Esophagus squamous epithelium (tissue), 4 donors: ENCODE data around the gene TIMP3.

ENCODE experiments used
- CTCF ChIP-seq, 6 experiments: fragments of 450-650 bp in 4 of 6; fragments of 200-600 bp in 2 of 6; sonication (generic) in 2 of 6; IDR thresholded peaks; one replicate each; pipeline ENCODE4 v1.5.1; 2016 to 2019; ENCODE audit warnings: antibody characterized with exemption in 6 of 6, mild to moderate bottlenecking in 4 of 6, moderate library complexity in 4 of 6
- POLR2A ChIP-seq, 4 donors: fragments of 450-650 bp; IDR thresholded peaks; one replicate each; pipeline ENCODE4 v1.6.1; 2017; ENCODE audit warnings: antibody characterized with exemption in 4 of 4, mild to moderate bottlenecking in 4 of 4, moderate library complexity in 3 of 4

- TF ChIP-seq POLR2A (IDR thresholded peaks at IDR 0.05) (no peak), CTCF (IDR thresholded peaks at IDR 0.05) (peak in 4 of 6 experiments; percentile 34 to 53 (median 44))
Measured at GRCh38 chr22:32836280-32837123, 35.0 kb downstream of the TIMP3 start.
